ENCODE results near the gene SORD. TPM values are rescaled to one million over a fixed set of nuclear protein-coding genes. Genes with fewer than 3 reads are reported as not detected.
"Not testable (repeated sequence)": the region's sequence is repeated elsewhere in the genome, so short reads cannot be mapped to it uniquely, and the experiment has no call there.

SORD gene
- polyA plus RNA-seq, 3 donors = 28.0 to 45.8 (median 40.1) TPM

GRCh38 chr15:45093622-45094357 lies 70.8 kb downstream of the SORD start:
- no peak for DNase-seq (ENCODE audit: low read depth in 3 of 3, low spot score in 2 of 3)

GRCh38 chr15:45094358-45094730 lies 71.3 kb downstream of the SORD start:
- no peak for DNase-seq (ENCODE audit: low read depth in 3 of 3, low spot score in 2 of 3)

- no peak for DNase-seq (ENCODE audit: low read depth in 3 of 3, low spot score in 2 of 3)
Observed at GRCh38 chr15:45095661-45096060, 72.7 kb downstream of the SORD start.

DNA sequence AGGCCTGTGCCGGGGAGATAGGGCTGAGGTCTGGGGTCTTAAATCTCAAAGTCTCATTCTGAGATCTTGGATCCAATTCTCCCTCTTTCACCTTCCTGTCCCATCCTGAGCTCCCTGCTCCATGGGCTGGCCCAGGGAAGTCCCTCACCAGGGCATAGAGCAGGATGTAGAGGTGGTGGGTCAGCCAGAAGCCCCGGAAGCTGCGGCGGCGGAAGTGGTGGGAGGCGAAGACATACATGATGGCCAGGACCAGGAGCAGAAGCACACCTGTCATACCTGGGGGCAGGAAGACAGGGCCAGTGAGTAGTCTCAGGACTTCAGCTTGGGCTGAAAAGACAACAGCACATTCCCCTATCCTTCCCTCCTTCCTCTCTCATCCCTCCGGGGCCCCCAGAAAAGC lies 74.5 kb downstream of the SORD start:
- no peak for DNase-seq (ENCODE audit: low read depth in 3 of 3, low spot score in 2 of 3)

GRCh38 chr15:45099549-45100165 lies 76.7 kb downstream of the SORD start:
- DNase-seq (ENCODE audit: low read depth in 3 of 3, low spot score in 2 of 3) = no peak

DNA sequence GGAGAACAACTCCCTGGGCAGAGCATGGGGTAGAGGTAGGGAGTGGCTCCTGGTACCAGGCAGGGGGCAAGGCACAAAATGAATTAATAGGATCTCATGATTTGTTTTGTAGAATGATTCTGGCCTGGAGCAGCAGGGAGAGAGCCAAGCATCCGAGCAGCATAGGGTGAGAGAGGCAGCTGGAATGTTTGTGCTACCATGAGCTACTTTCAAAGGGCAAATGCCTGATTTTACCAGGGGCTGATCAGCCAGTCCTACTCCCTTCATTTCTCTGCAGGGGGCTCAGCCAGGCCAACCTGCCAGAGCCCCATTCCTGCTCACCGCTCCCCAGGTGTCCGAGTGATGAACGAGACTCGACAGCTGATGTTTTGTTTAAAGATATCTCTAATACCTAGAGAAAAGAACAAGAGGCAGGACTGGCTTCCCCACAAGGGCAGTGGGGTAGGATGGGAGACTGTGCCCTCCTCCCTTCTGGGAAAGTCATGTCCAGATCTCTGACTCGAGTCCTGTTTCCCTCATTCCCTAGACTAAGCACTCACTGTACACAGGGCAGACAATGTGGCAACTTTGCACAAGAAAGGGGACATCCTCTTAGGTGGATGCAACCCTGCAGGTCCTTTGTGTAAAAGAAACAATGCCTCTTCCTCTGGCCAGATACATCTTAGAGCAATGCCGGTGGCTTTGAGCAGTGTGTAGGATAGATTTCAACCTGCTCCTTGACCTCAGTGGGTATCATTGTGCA lies 78.1 kb downstream of the SORD start:
- DNase-seq (ENCODE audit: low read depth in 3 of 3, low spot score in 2 of 3) = no peak

DNA sequence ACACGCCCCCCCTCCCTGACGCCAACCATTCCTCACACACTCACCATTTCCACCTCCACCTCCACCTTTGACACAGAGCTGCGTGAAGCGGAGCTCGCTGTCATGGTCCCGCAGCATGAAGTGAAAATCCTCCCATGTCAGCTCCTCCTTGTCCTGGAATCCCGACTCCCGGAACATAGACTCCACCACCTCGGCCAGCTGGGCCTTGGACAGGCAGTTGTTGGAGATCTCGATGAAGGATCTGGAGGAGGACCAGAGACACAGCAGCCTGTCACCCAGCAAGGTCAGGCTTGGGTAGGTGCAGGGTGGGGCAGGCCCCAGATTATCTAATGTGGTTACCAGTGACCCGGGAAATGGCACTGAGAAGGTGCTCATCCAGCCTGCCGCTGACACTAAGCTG lies 78.8 kb downstream of the SORD start:
- DNase-seq (ENCODE audit: low read depth in 3 of 3, low spot score in 2 of 3) = no peak

- DNase-seq (ENCODE audit: low read depth in 3 of 3, low spot score in 2 of 3) = no peak
Observed at GRCh38 chr15:45102226-45102625, 79.2 kb downstream of the SORD start.

DNA sequence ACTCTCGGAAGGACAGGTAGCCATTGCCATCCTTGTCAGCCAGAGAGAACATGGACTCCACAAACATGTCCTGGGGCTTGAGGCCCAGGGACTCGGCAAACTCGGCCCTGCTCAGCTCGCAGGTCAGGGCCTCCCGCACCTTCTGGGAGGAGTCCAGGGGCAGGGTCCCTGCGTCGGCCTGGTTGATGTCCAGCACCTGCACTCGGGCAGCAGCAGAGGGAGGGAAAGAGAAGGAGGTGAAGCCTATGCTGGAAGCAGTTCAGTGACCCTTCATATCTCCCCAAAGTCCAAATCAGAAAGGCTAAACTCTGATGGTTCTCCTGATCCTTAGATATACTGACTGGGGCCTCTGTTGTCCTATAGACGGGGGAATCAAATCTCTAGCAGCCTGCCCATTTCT lies 81.2 kb downstream of the SORD start:
- not testable (repeated sequence) for DNase-seq (ENCODE audit: low read depth in 3 of 3, low spot score in 2 of 3)

- DNase-seq (ENCODE audit: low read depth in 3 of 3, low spot score in 2 of 3) = no peak
Observed at GRCh38 chr15:45105586-45105985, 82.6 kb downstream of the SORD start.

DNA sequence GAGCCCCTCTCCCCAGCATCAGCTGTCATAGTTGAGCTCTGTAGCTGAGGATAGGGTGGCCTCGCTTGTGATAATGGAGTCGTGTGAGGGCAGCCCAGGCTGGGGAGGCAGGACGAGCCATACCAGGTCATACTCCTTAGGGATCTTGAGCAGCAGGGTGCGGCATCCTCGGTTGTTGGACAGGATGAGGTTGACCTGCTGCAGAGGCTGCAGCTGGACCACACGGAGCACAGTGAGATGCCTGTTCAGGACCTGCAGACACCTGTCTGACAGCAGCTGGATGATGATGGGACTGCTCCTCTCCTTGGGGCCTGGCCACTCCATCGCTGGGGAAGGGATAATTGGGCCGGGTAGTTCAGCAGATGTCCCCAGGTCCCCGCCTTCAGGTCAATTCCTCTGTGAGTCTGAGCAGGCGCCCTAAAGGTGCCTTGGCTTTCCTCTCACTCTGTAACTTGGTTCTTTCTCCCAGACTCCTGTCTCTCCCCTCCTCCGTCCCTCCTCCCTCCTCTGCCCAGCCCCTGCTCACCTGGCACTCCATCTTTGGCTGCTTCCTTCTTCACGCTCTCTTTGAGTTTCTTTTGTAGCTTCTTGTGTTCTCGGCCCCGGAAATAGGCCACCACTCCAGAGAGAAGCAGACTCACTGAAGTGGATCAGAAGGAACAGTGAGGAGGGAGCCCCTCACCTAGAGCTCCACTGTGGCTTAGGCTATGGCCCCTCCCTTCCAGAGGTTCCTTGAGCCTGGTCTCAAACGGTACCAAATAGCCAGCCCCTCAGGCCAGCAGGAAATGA lies 83.2 kb downstream of the SORD start:
- no peak for DNase-seq (ENCODE audit: low read depth in 3 of 3, low spot score in 2 of 3)

- no peak for DNase-seq (ENCODE audit: low read depth in 3 of 3, low spot score in 2 of 3)
Observed at GRCh38 chr15:45107941-45108630, 85.1 kb downstream of the SORD start.

GRCh38 chr15:45110256-45110820 lies 87.3 kb downstream of the SORD start:
- no peak for DNase-seq (ENCODE audit: low read depth in 3 of 3, low spot score in 2 of 3)

DNA sequence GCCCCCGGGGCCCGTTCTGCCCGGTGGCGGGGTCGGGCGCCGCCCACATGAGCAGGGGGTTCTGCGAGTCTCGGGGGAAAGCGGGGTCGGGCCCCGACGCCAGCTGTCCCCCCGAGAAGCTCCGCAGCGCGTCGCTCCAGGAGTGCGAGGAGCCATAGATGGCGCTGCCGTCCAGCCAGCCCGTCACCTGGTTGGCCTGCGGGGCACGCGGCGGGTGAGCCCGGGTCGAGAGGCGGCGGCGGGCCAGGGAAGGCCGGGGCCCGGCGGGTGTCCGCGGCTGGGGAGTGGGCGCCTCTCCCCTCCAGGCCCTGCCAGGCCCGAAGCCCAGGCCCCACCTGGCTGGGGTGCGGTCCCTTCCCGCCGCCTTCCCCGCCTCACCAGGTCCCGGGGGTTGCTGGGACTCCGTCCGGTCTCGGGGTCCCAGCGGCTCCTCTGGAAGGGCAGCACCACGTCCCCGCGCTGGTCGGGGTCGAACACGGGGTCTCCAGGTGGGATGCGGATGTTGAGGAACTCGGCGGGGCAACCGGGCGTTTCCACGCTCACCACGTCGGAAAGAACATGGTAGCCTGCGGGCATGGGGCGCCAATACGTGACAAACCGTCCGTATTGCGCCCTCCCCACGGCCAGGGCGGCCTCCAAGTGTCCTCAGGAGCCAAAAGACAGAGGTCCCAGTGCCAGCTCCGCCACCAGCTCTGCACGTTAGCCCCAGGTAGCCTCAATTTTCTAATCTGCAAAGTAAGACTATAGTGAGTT lies 88.6 kb downstream of the SORD start:
- DNase-seq (ENCODE audit: low read depth in 3 of 3, low spot score in 2 of 3) = no peak

DNA sequence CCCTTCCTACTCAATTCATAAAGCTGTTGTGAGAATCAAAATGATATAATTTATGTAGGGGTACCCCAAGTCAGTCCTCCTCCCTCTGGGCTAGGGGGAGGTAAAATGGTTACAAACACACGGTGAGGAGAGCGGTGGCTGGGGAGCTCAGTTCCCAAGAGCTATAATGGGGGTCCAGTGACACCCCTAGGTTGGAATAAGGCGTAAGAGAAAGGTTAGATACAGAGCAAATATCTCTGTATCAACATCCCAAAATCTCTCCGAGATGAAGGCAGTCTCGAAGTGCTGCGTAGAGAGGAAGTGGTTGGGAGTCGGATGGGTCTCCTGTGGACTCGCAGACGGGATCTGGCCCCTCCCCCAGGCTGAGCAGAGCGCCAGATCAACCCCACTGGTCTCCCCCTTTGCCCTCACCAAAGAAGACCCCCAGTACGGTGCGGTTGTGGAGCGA lies 89.2 kb downstream of the SORD start:
- no peak for DNase-seq (ENCODE audit: low read depth in 3 of 3, low spot score in 2 of 3)

GRCh38 chr15:45112591-45113379 lies 89.8 kb downstream of the SORD start:
- no peak for DNase-seq (ENCODE audit: low read depth in 3 of 3, low spot score in 2 of 3)

- DNase-seq (ENCODE audit: low read depth in 3 of 3, low spot score in 2 of 3) = no peak
Observed at GRCh38 chr15:45113380-45113990, 90.5 kb downstream of the SORD start.

DNA sequence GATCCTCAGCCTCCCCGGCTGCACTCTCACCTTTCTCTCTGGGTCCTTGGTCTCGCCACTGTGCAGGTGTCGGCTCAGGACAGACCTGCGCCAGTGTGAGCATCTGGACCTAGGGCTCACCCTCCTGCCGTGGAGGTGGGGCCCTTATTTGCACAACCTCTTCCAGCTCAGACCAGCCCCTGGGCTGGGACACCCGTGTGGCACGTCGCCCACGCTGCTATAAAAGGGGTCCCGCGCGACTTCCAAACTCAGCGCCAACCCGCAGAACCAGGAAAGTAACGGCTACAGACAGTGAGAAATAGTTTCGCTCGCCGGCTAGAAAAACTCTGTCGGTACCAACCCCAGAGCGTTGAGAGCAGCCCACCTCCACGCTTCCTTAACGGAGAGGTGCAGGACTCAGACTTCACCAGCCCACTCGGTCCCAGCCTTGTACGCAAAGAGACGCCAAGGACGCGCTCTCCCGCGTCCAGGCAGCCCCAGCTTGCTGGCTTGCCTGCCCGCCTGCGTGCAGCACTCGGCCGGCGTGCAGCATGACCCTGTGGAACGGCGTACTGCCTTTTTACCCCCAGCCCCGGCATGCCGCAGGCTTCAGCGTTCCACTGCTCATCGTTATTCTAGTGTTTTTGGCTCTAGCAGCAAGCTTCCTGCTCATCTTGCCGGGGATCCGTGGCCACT lies 91.2 kb downstream of the SORD start, which contains the start of the genes DUOX2 and DUOXA2:
TSS of gene DUOX2 (minus strand) at position 97 of the 675 bp plus-strand sequence. CDS start 761 bp downstream, outside the sequence.
TSS of gene DUOXA2 (plus strand) at position 251 of the 675 bp plus-strand sequence. CDS start at position 531, 280 bp downstream.
- DNase-seq (ENCODE audit: low read depth in 3 of 3, low spot score in 2 of 3) = no peak

All from right renal cortex interstitium (tissue), 3 donors.